BJ (cell line): ENCODE measurements around the gene KIAA1671. TPM values are rescaled to one million over a fixed set of nuclear protein-coding genes. Genes with fewer than 3 reads are reported as not detected.
"Not testable (repeated sequence)": the region's sequence is repeated elsewhere in the genome, so short reads cannot be mapped to it uniquely, and the experiment has no call there.

Experiments
- CTCF ChIA-PET: fragments of 350-600 bp; formaldehyde crosslinking; extraction: SDS; loops from one replicate; lab custom pipeline; 2021; ENCODE audit warnings: antibody characterized with exemption, inconsistent platforms; lab: Yijun Ruan, JAX
- POLR2A ChIA-PET: fragments of 300-600 bp; sonication (Branson Sonifier 250); formaldehyde crosslinking; extraction: SDS; loops from one replicate; lab custom pipeline; 2021; ENCODE audit warnings: antibody characterized with exemption; lab: Charles Lee
- DNase-seq: peaks from one replicate; pipeline ENCODE4 v3.0.0-alpha.2; 2011; ENCODE audit warnings: low read depth
- H3K27me3 ChIP-seq: 2 replicates; pipeline ENCODE4 v1.6.0; 2011; ENCODE audit warnings: low read length; ENCODE audit not compliant: control insufficient read depth, insufficient read depth
- H3K36me3 ChIP-seq: 2 replicates; pipeline ENCODE4 v1.5.1; 2011; ENCODE audit warnings: low read length; ENCODE audit not compliant: control insufficient read depth, insufficient read depth
- H3K4me3 ChIP-seq: 2 replicates; pipeline ENCODE4 v1.5.1; 2011; ENCODE audit warnings: low read depth, mild to moderate bottlenecking, control low read depth, low read length
- polyA plus RNA-seq: library from polyadenylated mRNA; depleted of rRNA; stranded (reverse); fragments of >200 nt; gene quantifications from 2 replicates; pipeline ENCODE4 v1.2.3, GENCODE V29; 2011
- TF ChIP-seq, protein P1 (sequence below): IDR thresholded peaks from 2 replicates; pipeline ENCODE4 v1.5.1; 2011; ENCODE audit warnings: low read depth, mild to moderate bottlenecking, control low read depth, inconsistent platforms, low read length, moderate library complexity; ENCODE audit not compliant: insufficient read depth

Gene KIAA1671
- polyA plus RNA-seq, 1 experiment = 0.11 TPM

DNA sequence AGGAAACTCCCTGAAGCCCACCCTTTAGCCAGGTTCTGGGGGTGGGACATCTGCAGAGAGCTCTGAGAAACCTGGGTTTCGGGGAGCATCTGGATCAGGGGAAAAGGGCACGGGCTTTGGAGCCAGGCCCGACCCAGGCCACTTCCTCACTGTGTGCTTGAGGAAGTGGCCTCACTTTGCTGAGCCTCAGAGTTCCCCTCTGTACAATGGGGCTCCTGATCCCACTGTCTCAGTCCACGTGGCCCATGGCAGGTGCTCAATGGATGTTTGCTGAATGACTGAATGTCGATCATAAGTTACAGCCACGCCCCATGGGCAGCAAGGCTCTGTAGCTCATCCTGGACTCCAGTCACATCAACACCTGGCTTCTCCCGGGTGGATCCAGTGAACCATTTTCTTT lies 248.5 kb downstream of the KIAA1671 start:
- H3K36me3 ChIP-seq = no peaks in the 10 kb centered on the region
- H3K27me3 ChIP-seq = no peaks in the 10 kb centered on the region; the same call in 1 of the 2 replicates
- H3K4me3 ChIP-seq = no peak overlapping the region
- ChIA-PET CTCF (interaction anchor here (2.2 to 2.6 kb wide), 2 partner anchors 8 to 19 kb away, joined by 8 to 13 read pairs; partner anchors contain the start of gene CRYBB2), POLR2A (no interaction called here)
- DNase-seq = no peak
- TF ChIP-seq, protein P1, sequence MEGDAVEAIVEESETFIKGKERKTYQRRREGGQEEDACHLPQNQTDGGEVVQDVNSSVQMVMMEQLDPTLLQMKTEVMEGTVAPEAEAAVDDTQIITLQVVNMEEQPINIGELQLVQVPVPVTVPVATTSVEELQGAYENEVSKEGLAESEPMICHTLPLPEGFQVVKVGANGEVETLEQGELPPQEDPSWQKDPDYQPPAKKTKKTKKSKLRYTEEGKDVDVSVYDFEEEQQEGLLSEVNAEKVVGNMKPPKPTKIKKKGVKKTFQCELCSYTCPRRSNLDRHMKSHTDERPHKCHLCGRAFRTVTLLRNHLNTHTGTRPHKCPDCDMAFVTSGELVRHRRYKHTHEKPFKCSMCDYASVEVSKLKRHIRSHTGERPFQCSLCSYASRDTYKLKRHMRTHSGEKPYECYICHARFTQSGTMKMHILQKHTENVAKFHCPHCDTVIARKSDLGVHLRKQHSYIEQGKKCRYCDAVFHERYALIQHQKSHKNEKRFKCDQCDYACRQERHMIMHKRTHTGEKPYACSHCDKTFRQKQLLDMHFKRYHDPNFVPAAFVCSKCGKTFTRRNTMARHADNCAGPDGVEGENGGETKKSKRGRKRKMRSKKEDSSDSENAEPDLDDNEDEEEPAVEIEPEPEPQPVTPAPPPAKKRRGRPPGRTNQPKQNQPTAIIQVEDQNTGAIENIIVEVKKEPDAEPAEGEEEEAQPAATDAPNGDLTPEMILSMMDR = no peak

DNA sequence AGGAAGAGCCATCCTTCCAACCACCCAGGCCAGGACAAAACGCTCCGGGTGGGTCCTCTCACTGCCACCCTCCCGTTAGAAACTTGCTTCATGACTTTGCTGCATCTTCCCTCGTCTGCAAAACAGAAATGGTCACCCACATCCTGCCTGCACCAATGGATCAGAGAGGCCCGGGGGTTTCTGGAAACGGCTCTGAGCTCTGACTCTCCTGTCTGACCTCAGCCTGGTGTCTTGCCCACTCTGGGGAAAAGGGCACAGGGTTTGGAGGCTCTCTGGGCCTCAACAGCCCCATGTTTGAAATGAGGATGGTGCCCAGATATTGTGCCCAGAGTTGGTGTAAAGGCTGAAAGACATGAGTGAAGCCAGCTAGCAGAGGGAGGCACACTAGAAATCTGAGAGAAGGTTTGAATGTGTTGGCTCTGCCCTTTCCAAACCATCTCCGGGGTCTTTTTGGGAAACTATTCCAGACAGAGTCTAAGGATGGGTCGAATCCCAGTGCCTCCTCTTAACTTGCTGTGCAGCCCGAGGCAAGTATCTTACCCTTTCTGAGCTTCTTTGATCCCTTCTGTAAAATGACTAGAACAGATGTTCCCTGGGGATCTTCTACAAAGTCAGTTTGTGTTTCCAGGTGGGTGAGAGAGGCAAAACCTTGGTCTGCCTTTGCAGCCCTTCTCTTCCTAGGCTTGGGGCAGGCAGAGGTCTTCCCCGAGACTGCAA lies 249.2 kb downstream of the KIAA1671 start:
- no peak for DNase-seq
- Histone ChIP-seq H3K36me3 (no peaks in the 10 kb centered on the region), H3K27me3 (no peaks in the 10 kb centered on the region; the same call in 1 of the 2 replicates), H3K4me3 (no peak overlapping the region)
- TF ChIP-seq, protein P1 = no peak
- ChIA-PET POLR2A (no interaction called here), CTCF (interaction anchor here (0.6 to 2.6 kb wide), 21 partner anchors 9 to 1167 kb away, joined by 3 to 13 read pairs (median 4); partner anchors contain the start of gene CRYBB2)

DNA sequence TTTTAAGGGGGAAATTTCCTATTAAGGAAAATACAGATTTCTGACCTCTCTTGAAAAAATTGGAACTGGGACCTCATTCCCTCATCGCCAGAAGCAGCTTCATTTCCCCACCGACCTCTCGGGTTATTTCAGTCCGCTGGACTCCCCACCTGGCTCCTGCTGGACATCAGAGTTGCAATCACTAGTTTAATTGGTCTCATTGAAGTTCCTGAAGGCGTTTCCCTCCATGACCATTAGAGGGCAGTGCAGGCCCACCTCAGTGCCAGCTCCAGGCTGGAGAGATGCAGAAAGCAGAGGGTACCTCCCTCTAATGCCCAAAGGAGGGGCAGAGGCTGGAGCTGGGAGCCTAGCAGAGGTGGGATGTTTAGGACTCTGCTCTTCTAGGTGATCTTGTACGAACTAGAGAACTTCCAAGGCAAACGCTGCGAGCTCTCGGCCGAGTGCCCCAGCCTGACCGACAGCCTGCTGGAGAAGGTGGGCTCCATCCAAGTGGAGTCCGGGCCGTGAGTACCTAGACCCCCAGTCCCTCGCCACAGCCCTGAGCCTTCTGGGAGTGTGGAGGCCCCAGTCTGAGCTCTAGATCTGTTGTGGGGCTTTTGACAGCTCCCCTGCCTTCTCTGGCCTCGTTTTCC lies 249.9 kb downstream of the KIAA1671 start:
- H3K4me3 ChIP-seq = no peak overlapping the region
- DNase-seq = no peak
- no peaks in the 10 kb centered on the region for H3K36me3 ChIP-seq
- H3K27me3 ChIP-seq = no peaks in the 10 kb centered on the region; the same call in 1 of the 2 replicates
- TF ChIP-seq, protein P1 = peak; percentile 90
- CTCF ChIA-PET = interaction anchor here (0.6 to 2.6 kb wide), 28 partner anchors 8 to 1228 kb away, joined by 3 to 13 read pairs (median 4); partner anchors contain the start of gene CRYBB2
- POLR2A ChIA-PET = no interaction called here

DNA sequence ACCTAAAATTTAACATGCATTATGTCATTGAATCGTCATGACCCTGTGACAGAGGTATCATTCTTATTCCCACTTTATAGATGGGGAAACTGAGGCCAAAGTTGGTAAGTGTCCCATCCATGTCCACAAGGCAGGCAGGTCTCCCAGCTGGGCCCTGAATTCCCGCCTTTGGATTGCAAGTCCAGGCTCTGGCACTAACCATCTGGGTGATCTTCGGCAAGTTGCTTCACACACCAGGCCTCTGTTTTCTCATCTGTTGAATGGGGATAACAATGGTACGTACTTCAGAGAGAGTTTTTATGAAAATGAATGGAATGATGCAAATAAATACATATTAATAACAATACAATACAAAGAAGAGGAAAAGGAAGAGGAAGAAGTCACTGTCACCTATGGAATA lies 250.6 kb downstream of the KIAA1671 start:
- POLR2A ChIA-PET = no interaction called here
- no peak for DNase-seq
- Histone ChIP-seq H3K4me3 (no peak overlapping the region), H3K27me3 (no peaks in the 10 kb centered on the region; the same call in 1 of the 2 replicates), H3K36me3 (no peaks in the 10 kb centered on the region)
- TF ChIP-seq, protein P1 = no peak
- CTCF ChIA-PET = interaction anchor here (0.6 to 2.6 kb wide), 16 partner anchors 8 to 1227 kb away, joined by 3 to 13 read pairs (median 4); no protein-coding TSS in a partner anchor

DNA sequence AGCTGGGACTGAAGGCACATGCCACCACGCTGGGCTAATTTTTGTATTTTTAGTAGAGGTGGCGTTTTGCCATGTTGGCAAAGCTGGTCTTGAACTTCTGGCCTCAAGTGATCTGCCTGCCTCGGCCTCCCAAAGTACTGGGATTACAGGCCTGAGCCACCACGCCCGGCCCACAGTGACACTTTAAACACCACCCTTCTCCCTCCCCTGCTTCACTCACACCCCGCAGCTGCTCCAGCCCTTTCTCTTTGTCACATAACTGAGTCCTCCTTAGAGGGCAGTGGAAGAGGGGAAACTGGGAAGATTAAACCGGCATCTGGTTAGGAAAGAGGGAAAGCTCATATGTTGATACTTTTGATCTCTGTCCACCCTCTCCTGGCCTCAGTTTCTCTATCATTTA lies 252.0 kb downstream of the KIAA1671 start:
- DNase-seq, CTCF ChIA-PET, H3K36me3 ChIP-seq, H3K4me3 ChIP-seq, H3K27me3 ChIP-seq, POLR2A ChIA-PET: not testable (repeated sequence)
